M059J (cell line): ENCODE measurements around the gene CAPN7. TPM values are rescaled to one million over a fixed set of nuclear protein-coding genes. Genes with fewer than 3 reads are reported as not detected.

Experiments used
- DNase-seq: peaks from one replicate; pipeline ENCODE4 v3.0.0-alpha.2; 2012; ENCODE audit warnings: low read depth
- total RNA-seq: library from RNA; depleted of rRNA; stranded (reverse); fragments of >200 nt; shearing (Covaris generic); gene quantifications from 2 replicates; pipeline ENCODE4 v1.2.3, GENCODE V29; 2014; rRNA removed

Gene CAPN7
- total RNA-seq, 1 experiment from 2014 or later, result 21.0 TPM

DNA sequence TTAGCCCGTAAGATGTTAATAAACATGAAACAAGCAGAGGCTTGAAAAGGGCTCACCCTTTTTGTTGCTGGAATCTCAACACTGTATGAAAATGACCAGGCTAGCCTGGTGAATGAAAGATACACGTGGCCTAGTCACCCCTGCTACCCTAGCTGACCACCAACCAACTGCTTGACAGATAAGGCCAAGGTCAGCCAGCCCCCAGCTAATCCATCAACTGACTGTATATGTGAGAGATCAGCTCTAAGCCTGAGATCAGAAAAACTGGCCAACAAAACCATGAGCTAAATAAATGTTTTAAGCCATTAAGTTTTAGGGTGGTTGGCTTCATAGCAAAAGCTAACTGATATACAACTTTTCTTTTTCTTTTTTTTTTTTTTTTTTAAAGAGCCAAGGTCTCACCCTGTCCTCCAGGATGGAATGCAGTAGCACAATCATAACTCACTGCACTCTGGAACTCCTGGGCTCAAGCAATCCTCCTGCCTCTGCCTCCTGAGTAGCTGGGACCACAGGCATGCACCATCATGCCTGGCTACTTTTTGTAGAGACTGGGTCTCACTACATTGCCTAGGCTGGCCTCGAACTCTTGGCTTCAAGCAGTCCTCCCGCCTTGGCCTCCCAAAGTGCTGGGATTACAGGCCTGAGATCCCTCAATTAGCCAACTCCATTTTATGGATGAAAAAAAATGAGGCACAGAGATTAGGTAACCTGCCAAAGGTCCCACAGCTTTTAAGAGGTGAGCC lies 91.7 kb downstream of the CAPN7 start:
- DNase-seq, result no peak

DNA sequence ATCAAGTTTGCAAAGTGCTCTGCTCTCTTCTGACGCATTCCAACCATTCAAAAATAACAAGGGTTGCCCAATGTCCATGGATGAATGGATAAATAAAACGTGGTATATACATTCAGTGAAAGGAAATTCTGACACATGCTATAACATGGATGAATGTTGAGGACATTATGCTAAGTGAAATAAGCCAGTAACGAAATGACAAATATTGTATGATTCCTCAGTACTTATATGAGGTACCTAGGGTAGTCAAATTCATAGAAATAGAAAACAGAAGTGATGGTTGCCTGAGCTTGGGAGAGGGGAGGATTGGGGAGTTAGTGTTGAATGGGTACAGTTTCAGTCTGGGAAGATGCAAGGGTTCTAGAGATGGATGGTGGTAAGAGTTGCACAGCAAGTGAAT lies 92.5 kb downstream of the CAPN7 start:
- no peak for DNase-seq

DNA sequence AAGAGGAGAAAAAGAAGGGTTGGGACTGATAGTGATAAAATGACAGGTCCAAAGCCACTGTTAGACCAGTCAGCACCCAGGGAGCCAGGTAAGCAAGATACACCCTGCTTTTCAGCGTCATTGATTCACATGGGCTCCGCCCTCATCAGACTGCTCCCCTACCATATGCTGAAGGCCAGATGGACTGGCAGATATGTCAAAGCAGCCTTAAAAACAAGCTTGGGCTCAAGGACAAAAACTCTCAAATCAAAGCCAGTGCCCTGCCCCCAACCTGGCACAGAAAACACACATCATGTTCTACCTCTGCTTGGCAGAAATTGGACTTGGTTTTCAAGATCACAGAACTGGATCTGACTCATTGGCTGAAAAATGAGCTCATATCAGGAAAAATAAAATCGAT lies 93.0 kb downstream of the CAPN7 start:
- no peak for DNase-seq

DNA sequence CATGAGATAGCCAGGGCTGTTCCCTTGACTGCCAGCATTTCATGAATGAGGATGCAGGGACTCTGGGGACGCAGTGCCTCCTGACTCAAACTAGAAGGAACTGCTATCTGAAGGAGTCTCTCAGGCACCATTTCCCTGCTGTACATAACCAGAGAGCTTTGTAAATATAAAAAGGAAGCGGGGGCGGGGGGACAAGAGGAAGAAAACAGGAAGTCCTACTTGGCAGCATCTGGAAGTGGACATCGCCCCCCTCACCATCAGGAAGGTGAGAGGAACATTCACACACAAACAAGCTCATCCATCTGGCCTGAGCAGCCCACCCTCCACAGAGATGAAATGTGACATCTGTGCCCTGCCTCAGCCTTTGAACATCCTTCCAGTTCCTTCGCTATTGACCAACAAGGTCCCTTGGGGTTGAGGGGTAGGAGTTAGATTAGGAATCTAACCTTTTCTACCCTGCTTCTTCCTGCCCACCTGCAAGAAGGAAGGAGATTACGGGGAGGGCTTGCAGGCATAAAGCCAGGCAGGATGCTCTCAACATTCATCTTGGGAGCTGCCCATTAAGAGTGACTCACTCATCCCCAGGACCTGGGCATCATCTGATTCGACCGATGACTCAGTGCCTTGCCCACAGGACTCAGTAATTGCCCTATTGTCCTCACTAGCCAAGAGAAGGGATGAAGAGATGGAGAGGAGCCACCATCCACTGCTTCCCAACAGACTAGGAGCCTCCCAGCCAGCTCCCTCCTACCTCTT lies 94.5 kb downstream of the CAPN7 start:
- peak; percentile 95 for DNase-seq

DNA sequence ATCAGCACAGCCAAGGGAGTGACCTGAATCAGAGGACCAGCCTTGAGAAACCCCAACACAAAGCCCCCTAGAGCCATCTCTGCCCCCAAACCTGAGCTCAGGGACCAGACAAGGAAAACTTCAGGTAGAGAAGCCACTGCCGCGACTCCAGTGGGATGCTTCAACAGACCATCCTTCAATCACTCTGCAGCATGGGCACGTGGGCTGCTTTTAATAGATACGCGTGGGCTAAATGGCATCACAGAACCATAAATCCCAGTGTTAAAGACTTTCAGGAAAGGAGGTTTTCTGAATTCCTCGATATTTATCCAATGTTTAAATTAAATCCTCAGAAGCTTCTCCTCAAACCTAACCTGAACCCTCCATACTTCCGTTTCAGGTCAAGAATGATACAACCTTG lies 95.7 kb downstream of the CAPN7 start:
- no peak for DNase-seq

Other genes starting within 250 kb of the CAPN7 start
- gene MRPS25, start 140.9 kb upstream of the CAPN7 start, total RNA-seq, result 5.6 and 12.6 TPM in 2 replicates
- 11.3 and 17.4 TPM in 2 replicates for gene RBSN, start 107.1 kb upstream of the CAPN7 start, total RNA-seq
- gene SH3BP5, start 126.3 kb downstream of the CAPN7 start, total RNA-seq, result 9.2 and 9.9 TPM in 2 replicates
- gene METTL6, start 221.3 kb downstream of the CAPN7 start, total RNA-seq, result 11.4 and 21.6 TPM in 2 replicates
- 19.3 and 32.8 TPM in 2 replicates for gene EAF1, start 221.4 kb downstream of the CAPN7 start, total RNA-seq